ENCODE results near the gene TNFSF10. TPM values are rescaled to one million over a fixed set of nuclear protein-coding genes. Genes with fewer than 3 reads are reported as not detected.

TNFSF10 gene
- total and polyA plus RNA-seq, 10 of the 15 experiments (the other 5 are each of a cell fraction or from before 2014, with no cell fraction given): 2.1 to 12.3 (median 4.4) TPM

- TF ChIP-seq ZNF687 (IDR thresholded peaks at IDR 0.05) (no peak), ZNF207 (IDR thresholded peaks at IDR 0.05; ENCODE audit: borderline replicate concordance) (no peak), ZBTB33 (IDR thresholded peaks at IDR 0.05) (no peak), ESRRA (IDR thresholded peaks at IDR 0.05; ENCODE audit: low read length) (no peak), WRNIP1 (IDR thresholded peaks at IDR 0.05; ENCODE audit: borderline replicate concordance, low read depth, low read length) (no peak), MTA2 (IDR thresholded peaks at IDR 0.05; ENCODE audit: low read depth) (peak; percentile 49), STAT1 (conservative IDR thresholded peaks at IDR 0.05) (no peak), GATAD2B (conservative IDR thresholded peaks at IDR 0.05; ENCODE audit: low read depth) (no peak), ETV6 (conservative IDR thresholded peaks at IDR 0.05 in 1 of 2, IDR thresholded peaks at IDR 0.05 in 1 of 2; ENCODE audit: borderline replicate concordance in 1 of 2, low read depth in 1 of 2) (no peak), ZBTB11 (CRISPR knock-in tag; IDR thresholded peaks at IDR 0.05) (no peak), POLR2AphosphoS2 (IDR thresholded peaks at IDR 0.05; ENCODE audit: low read depth, low read length) (no peak), ASH2L (IDR thresholded peaks at IDR 0.05; ENCODE audit: borderline replicate concordance, low read depth) (no peak), MAX (IDR thresholded peaks at IDR 0.05; ENCODE audit: low read depth, low read length) (no peak), FOXK2 (IDR thresholded peaks at IDR 0.05) (no peak), IRF5 (IDR thresholded peaks at IDR 0.05; ENCODE audit: borderline replicate concordance) (no peak), SUZ12 (IDR thresholded peaks at IDR 0.05; ENCODE audit: unreplicated experiment) (no peak), BRCA1 (IDR thresholded peaks at IDR 0.05; ENCODE audit: low read depth, low read length) (no peak)
Measured at GRCh38 chr3:172520301-172520831, 2.9 kb downstream of the TNFSF10 start (continued).

All from GM12878 (cell line).